HG02798 (cell line): Measurements from ENCODE around the gene COL18A1.
"Not testable (repeated sequence)": the region's sequence is repeated elsewhere in the genome, so short reads cannot be mapped to it uniquely, and the experiment has no call there.

Source experiments
- ATAC-seq: cut with Tn5 transposase; IDR thresholded peaks from one replicate; pipeline ENCODE4 v1.9.1; 2021; ENCODE audit warnings: mild to moderate bottlenecking; ENCODE audit not compliant: unreplicated experiment, poor library complexity

Gene COL18A1

DNA sequence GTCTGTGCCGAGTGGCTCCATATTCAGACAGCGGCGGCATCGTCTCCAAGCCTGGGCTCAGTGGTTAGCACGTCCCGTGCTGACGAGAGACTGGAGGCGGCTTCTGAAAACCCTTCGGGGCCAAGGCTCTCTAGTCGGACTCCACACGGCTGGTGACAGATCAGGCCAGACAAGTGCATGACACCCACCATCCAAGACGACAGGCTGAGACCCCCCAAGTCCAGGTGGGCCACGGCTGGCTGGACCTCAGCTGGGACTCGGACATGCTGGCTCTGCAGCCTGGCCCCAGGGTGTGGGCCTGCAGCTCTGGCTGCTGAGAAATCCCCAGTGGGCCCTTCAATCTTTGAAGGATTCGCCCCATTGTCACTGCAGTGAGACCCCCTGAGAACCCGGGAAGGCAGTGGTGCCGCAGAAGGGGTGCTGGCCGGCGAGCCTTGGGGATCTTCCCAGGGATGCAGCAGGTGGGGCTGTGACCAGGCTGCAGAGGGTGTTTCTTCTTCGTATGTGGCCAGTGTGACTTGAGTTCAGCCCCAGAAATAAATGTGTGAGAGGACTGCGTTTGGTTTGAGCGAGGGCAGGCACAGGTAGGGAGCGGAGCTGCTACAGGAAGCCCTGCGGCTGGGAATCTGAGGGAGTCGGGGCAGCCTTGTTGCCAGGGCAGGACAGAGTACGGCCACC is 153.2 kb downstream of the COL18A1 start:
- no peak for ATAC-seq

DNA sequence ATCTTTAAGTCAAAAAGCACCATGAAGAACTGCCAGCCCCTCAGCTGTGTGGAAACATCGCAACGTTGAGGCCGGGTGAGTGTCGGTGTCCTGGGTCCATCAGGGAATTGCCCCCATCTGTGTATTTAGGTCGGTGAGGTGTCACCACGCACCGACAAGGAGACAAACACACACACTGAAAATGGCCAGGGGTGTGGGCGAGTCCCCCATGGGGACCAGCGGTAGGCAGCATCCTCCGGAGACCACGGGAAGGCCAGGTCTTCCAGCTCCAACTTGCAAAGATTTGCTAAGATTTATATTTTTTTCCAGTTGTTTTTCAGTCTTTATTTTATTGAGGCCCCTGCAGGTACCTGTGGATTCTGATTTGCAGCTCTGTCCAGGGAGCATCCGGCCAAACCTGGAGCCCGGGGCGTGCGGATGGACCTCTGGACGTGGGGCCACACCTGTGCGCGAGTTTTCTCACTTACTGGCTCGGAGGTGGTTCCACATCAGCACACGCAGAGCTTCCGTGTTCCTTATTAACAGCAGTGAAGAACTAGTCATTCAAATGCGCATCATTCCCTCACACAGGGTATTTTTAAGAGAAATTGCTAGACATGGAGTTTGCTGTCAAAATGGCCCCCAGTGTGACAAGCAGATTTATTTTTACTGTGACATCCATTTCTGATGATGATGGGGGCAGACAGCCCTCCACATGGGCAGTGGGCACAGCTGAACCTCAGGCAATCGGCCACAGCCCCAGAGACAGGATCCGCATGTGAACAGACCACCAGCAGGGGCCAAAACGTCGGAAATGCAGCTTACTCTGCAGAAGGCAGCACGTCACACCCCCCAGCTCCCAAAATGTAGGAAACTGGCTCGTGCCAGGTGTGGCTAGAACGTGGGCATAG is 154.5 kb downstream of the COL18A1 start:
- no peak for ATAC-seq

DNA sequence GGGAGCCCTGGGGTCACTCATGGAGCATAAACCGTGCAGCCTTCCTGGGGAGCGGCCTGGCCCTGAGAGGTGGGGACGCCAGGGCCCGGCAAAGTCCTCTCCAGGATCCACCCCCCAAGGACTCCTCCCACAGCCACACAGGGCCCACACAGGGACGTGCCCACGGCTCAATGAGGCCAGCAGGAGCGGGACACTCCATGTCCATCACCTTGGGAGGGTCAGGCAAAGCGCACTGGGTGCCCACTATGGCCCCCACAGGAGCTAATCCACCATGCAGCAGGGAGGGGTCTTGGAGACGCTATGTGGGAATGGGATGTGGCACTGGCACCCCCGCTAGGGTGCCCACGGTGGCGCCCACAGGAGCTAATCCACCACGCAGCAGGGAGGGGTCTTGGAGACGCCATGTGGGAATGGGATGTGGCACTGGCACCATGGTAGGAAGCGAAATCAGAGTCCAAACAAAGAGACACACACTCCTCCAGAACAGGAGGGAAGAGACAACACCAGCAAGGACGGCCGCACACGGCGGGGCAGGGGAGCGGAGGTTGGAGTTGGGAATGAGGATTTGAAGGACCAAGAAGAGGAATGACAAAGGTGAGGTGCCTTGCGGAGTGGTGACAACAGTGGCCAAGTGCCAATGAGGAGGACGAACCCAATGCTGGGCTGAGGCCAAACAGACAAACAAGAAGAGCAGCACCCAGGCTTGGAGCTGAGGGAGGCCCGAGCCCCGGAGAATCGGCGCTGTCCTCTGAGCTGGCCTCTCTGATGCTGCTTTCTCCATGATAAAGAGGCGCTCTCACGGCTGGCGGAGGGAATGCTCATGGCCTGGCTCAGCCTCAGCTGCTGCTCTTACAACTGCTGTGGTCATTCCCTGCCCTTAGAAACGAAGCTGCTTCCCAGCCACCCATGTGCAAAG is 155.4 kb downstream of the COL18A1 start:
- no peak for ATAC-seq

DNA sequence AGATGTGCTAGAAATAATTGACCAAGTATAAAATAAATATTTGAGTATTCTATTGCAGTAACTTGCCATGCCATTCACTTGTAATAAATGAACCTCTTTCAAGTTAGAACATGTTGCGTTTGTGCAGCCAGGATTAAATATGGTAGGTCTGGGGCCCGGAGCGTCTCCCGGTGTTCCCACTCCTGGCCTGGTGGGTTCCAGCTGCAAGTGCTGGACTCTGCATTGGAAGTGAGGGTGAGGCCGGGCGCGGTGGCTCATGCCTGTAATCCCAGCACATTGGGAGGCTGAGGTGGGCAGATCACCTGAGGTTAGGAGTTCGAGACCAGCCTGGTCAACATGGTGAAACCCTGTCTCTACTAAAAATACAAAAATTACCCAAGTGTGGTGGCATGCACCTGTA is 156.3 kb downstream of the COL18A1 start:
- ATAC-seq, result not testable (repeated sequence)

DNA sequence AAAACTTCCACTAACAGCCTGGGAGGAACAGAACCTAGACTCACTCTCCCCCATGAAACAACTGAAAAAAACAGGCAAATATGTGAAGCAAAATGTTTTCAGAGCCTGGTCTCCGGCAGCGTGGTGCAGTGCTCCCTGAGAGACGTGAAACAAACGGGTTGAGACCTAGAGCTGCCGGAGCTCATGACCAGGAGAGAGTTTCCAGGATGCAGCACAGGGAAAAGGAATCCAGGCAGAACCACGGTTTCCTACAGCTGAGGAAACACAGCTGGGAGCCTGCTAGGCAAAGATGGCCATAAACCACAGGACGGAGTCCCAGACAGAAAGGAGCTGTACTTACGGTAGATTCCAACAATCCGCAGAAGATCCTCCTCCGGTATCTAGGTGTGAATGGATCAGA is 157.4 kb downstream of the COL18A1 start:
- ATAC-seq, result no peak

DNA sequence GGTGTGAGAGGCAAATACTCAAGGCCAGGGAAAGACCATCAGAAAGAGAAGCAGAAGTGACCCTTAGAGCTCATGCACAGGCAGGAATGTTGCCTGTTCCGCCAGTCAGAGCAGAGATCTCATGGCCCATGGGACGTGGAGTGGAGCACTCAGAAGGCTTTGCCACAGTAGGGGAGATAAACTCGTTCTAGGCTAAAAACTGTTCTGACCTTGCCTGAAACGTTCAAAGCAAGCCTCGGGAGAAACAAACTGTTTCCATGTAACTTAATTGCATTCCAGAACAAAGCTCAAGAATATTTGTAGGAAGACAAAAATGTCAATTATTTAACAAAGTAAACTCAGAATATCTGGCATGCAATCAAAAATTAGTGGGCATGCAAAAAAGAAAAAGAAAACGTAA is 158.0 kb downstream of the COL18A1 start:
- no peak for ATAC-seq
